ENCODE measurements around the gene FILIP1L. TPM values are rescaled to one million over a fixed set of nuclear protein-coding genes. Genes with fewer than 3 reads are reported as not detected.

FILIP1L gene
- total and polyA plus RNA-seq, 2 of the 13 experiments (the other 11 are each of a cell fraction or from before 2014, with no cell fraction given), result 8.1 to 187 TPM

DNA sequence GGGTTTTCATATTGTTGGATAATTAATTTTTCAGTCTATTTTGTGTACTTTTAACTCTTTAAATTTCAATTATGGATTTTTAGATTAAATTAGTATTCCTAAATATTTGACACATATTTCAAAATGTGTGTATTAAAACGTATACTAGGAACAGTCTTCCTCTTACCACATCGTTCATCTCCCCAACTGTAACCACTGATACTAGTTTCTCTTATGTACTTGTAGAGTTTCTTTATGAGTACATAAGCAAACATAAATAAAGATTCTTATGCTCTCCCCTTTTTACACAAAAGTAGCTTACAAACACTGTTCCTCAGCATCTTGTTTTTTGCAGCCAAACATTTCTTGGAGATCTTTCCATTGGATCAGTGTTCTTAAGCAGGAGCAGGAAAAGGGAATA, 250.7 kb downstream of the FILIP1L start (continued):
- TF ChIP-seq, protein P1, sequence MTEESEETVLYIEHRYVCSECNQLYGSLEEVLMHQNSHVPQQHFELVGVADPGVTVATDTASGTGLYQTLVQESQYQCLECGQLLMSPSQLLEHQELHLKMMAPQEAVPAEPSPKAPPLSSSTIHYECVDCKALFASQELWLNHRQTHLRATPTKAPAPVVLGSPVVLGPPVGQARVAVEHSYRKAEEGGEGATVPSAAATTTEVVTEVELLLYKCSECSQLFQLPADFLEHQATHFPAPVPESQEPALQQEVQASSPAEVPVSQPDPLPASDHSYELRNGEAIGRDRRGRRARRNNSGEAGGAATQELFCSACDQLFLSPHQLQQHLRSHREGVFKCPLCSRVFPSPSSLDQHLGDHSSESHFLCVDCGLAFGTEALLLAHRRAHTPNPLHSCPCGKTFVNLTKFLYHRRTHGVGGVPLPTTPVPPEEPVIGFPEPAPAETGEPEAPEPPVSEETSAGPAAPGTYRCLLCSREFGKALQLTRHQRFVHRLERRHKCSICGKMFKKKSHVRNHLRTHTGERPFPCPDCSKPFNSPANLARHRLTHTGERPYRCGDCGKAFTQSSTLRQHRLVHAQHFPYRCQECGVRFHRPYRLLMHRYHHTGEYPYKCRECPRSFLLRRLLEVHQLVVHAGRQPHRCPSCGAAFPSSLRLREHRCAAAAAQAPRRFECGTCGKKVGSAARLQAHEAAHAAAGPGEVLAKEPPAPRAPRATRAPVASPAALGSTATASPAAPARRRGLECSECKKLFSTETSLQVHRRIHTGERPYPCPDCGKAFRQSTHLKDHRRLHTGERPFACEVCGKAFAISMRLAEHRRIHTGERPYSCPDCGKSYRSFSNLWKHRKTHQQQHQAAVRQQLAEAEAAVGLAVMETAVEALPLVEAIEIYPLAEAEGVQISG (CRISPR knock-in tag; IDR thresholded peaks at IDR 0.05), result no peak
- TF ChIP-seq, protein P2, sequence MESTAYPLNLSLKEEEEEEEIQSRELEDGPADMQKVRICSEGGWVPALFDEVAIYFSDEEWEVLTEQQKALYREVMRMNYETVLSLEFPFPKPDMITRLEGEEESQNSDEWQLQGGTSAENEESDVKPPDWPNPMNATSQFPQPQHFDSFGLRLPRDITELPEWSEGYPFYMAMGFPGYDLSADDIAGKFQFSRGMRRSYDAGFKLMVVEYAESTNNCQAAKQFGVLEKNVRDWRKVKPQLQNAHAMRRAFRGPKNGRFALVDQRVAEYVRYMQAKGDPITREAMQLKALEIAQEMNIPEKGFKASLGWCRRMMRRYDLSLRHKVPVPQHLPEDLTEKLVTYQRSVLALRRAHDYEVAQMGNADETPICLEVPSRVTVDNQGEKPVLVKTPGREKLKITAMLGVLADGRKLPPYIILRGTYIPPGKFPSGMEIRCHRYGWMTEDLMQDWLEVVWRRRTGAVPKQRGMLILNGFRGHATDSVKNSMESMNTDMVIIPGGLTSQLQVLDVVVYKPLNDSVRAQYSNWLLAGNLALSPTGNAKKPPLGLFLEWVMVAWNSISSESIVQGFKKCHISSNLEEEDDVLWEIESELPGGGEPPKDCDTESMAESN (CRISPR knock-in tag; conservative IDR thresholded peaks at IDR 0.05), result no peak
- no peak for TF ChIP-seq HNRNPH1 (optimal IDR thresholded peaks at IDR 0.05; ENCODE audit: low read depth, low read length)
- TF ChIP-seq ZNF780A (CRISPR knock-in tag; IDR thresholded peaks at IDR 0.05), result no peak
- no peak for TF ChIP-seq CHD2 (IDR thresholded peaks at IDR 0.05; ENCODE audit: low read depth, low read length)
- no peak for TF ChIP-seq ZFP37 (CRISPR knock-in tag; IDR thresholded peaks at IDR 0.05; ENCODE audit: borderline replicate concordance)
- TF ChIP-seq MIXL1 (CRISPR knock-in tag; IDR thresholded peaks at IDR 0.05), result no peak
- TF ChIP-seq, protein P3, sequence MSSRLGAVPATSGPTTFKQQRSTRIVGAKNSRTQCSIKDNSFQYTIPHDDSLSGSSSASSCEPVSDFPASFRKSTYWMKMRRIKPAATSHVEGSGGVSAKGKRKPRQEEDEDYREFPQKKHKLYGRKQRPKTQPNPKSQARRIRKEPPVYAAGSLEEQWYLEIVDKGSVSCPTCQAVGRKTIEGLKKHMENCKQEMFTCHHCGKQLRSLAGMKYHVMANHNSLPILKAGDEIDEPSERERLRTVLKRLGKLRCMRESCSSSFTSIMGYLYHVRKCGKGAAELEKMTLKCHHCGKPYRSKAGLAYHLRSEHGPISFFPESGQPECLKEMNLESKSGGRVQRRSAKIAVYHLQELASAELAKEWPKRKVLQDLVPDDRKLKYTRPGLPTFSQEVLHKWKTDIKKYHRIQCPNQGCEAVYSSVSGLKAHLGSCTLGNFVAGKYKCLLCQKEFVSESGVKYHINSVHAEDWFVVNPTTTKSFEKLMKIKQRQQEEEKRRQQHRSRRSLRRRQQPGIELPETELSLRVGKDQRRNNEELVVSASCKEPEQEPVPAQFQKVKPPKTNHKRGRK (CRISPR knock-in tag; IDR thresholded peaks at IDR 0.05), result no peak
- no peak for TF ChIP-seq ZSCAN25 (CRISPR knock-in tag; IDR thresholded peaks at IDR 0.05)
- TF ChIP-seq ISX (CRISPR knock-in tag; conservative IDR thresholded peaks at IDR 0.05), result no peak
- TF ChIP-seq, protein P4, sequence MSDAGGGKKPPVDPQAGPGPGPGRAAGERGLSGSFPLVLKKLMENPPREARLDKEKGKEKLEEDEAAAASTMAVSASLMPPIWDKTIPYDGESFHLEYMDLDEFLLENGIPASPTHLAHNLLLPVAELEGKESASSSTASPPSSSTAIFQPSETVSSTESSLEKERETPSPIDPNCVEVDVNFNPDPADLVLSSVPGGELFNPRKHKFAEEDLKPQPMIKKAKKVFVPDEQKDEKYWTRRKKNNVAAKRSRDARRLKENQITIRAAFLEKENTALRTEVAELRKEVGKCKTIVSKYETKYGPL (CRISPR knock-in tag; IDR thresholded peaks at IDR 0.05), result no peak
- TF ChIP-seq ZNF629 (CRISPR knock-in tag; conservative IDR thresholded peaks at IDR 0.05), result no peak

All from HepG2 (cell line).